Activated CD8-positive, alpha-beta T cell treated with anti-CD3 and anti-CD28 coated beads for 36 hours (primary cell): ENCODE results near the gene FAM83B. TPM values are rescaled to one million over a fixed set of nuclear protein-coding genes. Genes with fewer than 3 reads are reported as not detected.

Experiments used
- ATAC-seq: fragments of 200-7000 bp; cut with Tn5 transposase; one replicate; pipeline ENCODE4 v1.10.0; 2021; ENCODE audit warnings: mild to moderate bottlenecking, moderate library complexity
- CTCF ChIA-PET: fragments of 350-600 bp; sonication (Branson Sonifier 250); formaldehyde crosslinking; loops from one replicate; lab custom pipeline; 2021; ENCODE audit warnings: antibody characterized with exemption; lab: Charles Lee
- POLR2A ChIA-PET: fragments of 350-600 bp; sonication (Branson Sonifier 250); formaldehyde crosslinking; loops from one replicate; lab custom pipeline; 2021; ENCODE audit warnings: antibody characterized with exemption; lab: Charles Lee
- DNase-seq: peaks from one replicate; pipeline ENCODE4 v3.0.0-alpha.2; 2020
- H3K27ac Mint-ChIP-seq: one replicate; pipeline ENCODE4 v1.8.0; 2021; ENCODE audit warnings: mild to moderate bottlenecking, mixed read lengths
- H3K27me3 Mint-ChIP-seq: one replicate; pipeline ENCODE4 v1.8.0; 2021; ENCODE audit warnings: mixed read lengths
- H3K36me3 Mint-ChIP-seq: one replicate; pipeline ENCODE4 v1.8.0; 2021; ENCODE audit warnings: low read depth, mixed read lengths
- H3K4me1 Mint-ChIP-seq: one replicate; pipeline ENCODE4 v1.8.0; 2021; ENCODE audit warnings: low read depth, mixed read lengths
- H3K4me3 Mint-ChIP-seq: one replicate; pipeline ENCODE4 v1.8.0; 2021; ENCODE audit warnings: mild to moderate bottlenecking, moderate library complexity, mixed read lengths
- H3K9me3 Mint-ChIP-seq: one replicate; pipeline ENCODE4 v1.8.0; 2021; ENCODE audit warnings: mixed read lengths
- CTCF ChIP-seq: fragments of 200-600 bp; IDR thresholded peaks from one replicate; pipeline ENCODE4 v1.8.0; 2022; ENCODE audit warnings: antibody characterized with exemption, mild to moderate bottlenecking
- intact Hi-C: fragments of 100-400 bp; cut with micrococcal nuclease; formaldehyde crosslinking; loops from one replicate; pipeline ENCODE4 v1.10.0; 2022
- total RNA-seq, 2 experiments: library from RNA; stranded (reverse); gene quantifications; one replicate each; pipeline ENCODE4 v1.2.3, GENCODE V29; 2021

Gene FAM83B
- total RNA-seq, 2 experiments from 2014 or later, result not detected

DNA sequence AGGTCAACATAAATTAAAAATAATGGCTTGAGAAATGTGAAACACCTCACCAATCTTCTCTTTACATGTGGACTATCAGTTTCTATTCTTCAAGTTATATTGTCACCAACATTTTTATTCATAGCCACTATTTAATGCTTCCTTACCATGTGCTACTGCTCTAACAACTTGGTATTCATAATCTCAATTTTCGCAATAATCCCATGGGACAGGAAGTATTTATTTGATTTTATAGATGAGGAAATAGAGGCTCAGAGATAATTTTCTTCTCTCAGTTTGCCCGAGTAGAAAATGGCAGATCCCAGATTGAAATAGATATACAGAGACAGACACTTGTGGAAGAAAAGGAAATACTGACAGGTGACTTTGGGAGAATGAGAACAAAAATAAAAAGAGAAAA, 66.6 kb downstream of the FAM83B start:
- H3K4me3 Mint-ChIP-seq, result no peak overlapping the region
- H3K27ac Mint-ChIP-seq, result no peak overlapping the region

GRCh38 chr6:54916858-54917257, 70.3 kb downstream of the FAM83B start:
- Mint-ChIP-seq H3K27me3 (no peaks in the 10 kb centered on the region), H3K9me3 (peaks cover 4% of the 10 kb centered on the region), H3K4me3 (no peak overlapping the region), H3K27ac (no peak overlapping the region), H3K4me1 (no peaks in the 10 kb centered on the region), H3K36me3 (no peaks in the 10 kb centered on the region)
- intact Hi-C loops, result no loop called here
- POLR2A ChIA-PET, result no interaction called here
- DNase-seq, result no peak
- CTCF ChIA-PET, result no interaction called here
- ATAC-seq, result no peak
- no peak for TF ChIP-seq CTCF

More for the DNA sequence above, 66.6 kb downstream of the FAM83B start:
- no peaks in the 10 kb centered on the region for H3K36me3 Mint-ChIP-seq
- POLR2A ChIA-PET, result no interaction called here
- TF ChIP-seq CTCF, result no peak
- intact Hi-C loops, result no loop called here
- H3K4me1 Mint-ChIP-seq, result no peaks in the 10 kb centered on the region
- CTCF ChIA-PET, result no interaction called here
- ATAC-seq (no peak), DNase-seq (no peak)
- H3K27me3 Mint-ChIP-seq, result no peaks in the 10 kb centered on the region
- H3K9me3 Mint-ChIP-seq, result peaks cover 4% of the 10 kb centered on the region

GRCh38 chr6:54920628-54921027, 74.1 kb downstream of the FAM83B start:
- ChIA-PET CTCF (no interaction called here), POLR2A (no interaction called here)
- Mint-ChIP-seq H3K4me3 (no peak overlapping the region), H3K4me1 (no peaks in the 10 kb centered on the region), H3K36me3 (no peaks in the 10 kb centered on the region), H3K27me3 (no peaks in the 10 kb centered on the region), H3K27ac (no peak overlapping the region), H3K9me3 (peaks cover 4% of the 10 kb centered on the region)
- TF ChIP-seq CTCF, result no peak
- ATAC-seq (no peak), DNase-seq (no peak)
- intact Hi-C loops, result no loop called here

GRCh38 chr6:54921891-54922290, 75.3 kb downstream of the FAM83B start:
- H3K9me3 Mint-ChIP-seq, result peaks cover 1% of the 10 kb centered on the region
- H3K36me3 Mint-ChIP-seq, result no peaks in the 10 kb centered on the region
- intact Hi-C loops, result no loop called here
- H3K4me3 Mint-ChIP-seq, result no peak overlapping the region
- H3K27ac Mint-ChIP-seq, result no peak overlapping the region
- no peak for TF ChIP-seq CTCF
- no peaks in the 10 kb centered on the region for H3K4me1 Mint-ChIP-seq
- CTCF ChIA-PET, result interaction anchor here (1.1 kb wide), 1 partner anchor 11 kb away, joined by 3 read pairs; no protein-coding TSS in a partner anchor
- H3K27me3 Mint-ChIP-seq, result no peaks in the 10 kb centered on the region
- no peak for DNase-seq
- no peak for ATAC-seq
- POLR2A ChIA-PET, result no interaction called here

- Mint-ChIP-seq H3K4me3 (no peak overlapping the region), H3K4me1 (no peaks in the 10 kb centered on the region), H3K27me3 (no peaks in the 10 kb centered on the region), H3K36me3 (no peaks in the 10 kb centered on the region), H3K9me3 (peaks cover 15% of the 10 kb centered on the region), H3K27ac (no peak overlapping the region)
- DNase-seq (no peak), ATAC-seq (no peak)
- TF ChIP-seq CTCF, result no peak
- intact Hi-C loops, result no loop called here
- POLR2A ChIA-PET, result no interaction called here
- CTCF ChIA-PET, result no interaction called here
Observed at GRCh38 chr6:54929245-54929909, 82.8 kb downstream of the FAM83B start.
